Osteocyte (in vitro differentiated cells): ENCODE measurements around the gene TRIM2. TPM values are rescaled to one million over a fixed set of nuclear protein-coding genes. Genes with fewer than 3 reads are reported as not detected.

Experiments
- DNase-seq: peaks from one replicate; pipeline ENCODE4 v3.0.0; 2021; ENCODE audit warnings: mixed read lengths; ENCODE audit not compliant: unreplicated experiment; ENCODE audit errors: extremely low spot score
- H3K27ac Mint-ChIP-seq: one replicate; pipeline ENCODE4 v1.8.0; 2021; ENCODE audit warnings: mild to moderate bottlenecking, mixed read lengths; ENCODE audit not compliant: unreplicated experiment
- H3K27me3 Mint-ChIP-seq: one replicate; pipeline ENCODE4 v1.8.0; 2021; ENCODE audit warnings: mixed read lengths; ENCODE audit not compliant: unreplicated experiment
- H3K36me3 Mint-ChIP-seq: one replicate; pipeline ENCODE4 v1.8.0; 2021; ENCODE audit warnings: mixed read lengths; ENCODE audit not compliant: unreplicated experiment
- H3K4me1 Mint-ChIP-seq: one replicate; pipeline ENCODE4 v1.8.0; 2021; ENCODE audit warnings: mixed read lengths; ENCODE audit not compliant: unreplicated experiment
- H3K4me3 Mint-ChIP-seq: one replicate; pipeline ENCODE4 v1.8.0; 2021; ENCODE audit warnings: mild to moderate bottlenecking, moderate library complexity, mixed read lengths; ENCODE audit not compliant: unreplicated experiment
- H3K9me3 Mint-ChIP-seq: one replicate; pipeline ENCODE4 v1.8.0; 2021; ENCODE audit warnings: mixed read lengths; ENCODE audit not compliant: unreplicated experiment
- CTCF ChIP-seq: fragments of 200-600 bp; sonication (generic); IDR thresholded peaks from 2 replicates; pipeline ENCODE4 v1.5.0; 2021; ENCODE audit warnings: antibody characterized with exemption, mild to moderate bottlenecking, moderate library complexity
- total RNA-seq: library from RNA; stranded (reverse); gene quantifications from 2 replicates; pipeline ENCODE4 v1.2.1, GENCODE V29; 2021

TRIM2 gene
- total RNA-seq, 1 donor from 2014 or later = 34.0 TPM

GRCh38 chr4:153349206-153349805 is 145.1 kb downstream of the TRIM2 start:
- Mint-ChIP-seq H3K27ac (no peak overlapping the region), H3K27me3 (no peaks in the 10 kb centered on the region), H3K4me3 (no peak overlapping the region), H3K9me3 (no peaks in the 10 kb centered on the region), H3K4me1 (peaks cover 14% of the 10 kb centered on the region), H3K36me3 (no peaks in the 10 kb centered on the region)
- DNase-seq = no peak
- TF ChIP-seq CTCF = no peak

GRCh38 chr4:153362184-153362583 is 157.9 kb downstream of the TRIM2 start:
- no peaks in the 10 kb centered on the region for H3K36me3 Mint-ChIP-seq
- H3K27ac Mint-ChIP-seq = no peak overlapping the region
- H3K4me3 Mint-ChIP-seq = no peak overlapping the region
- no peaks in the 10 kb centered on the region for H3K27me3 Mint-ChIP-seq
- no peak for DNase-seq
- H3K4me1 Mint-ChIP-seq = no peaks in the 10 kb centered on the region
- peaks cover 10% of the 10 kb centered on the region for H3K9me3 Mint-ChIP-seq
- TF ChIP-seq CTCF = no peak

- Mint-ChIP-seq H3K4me1 (no peaks in the 10 kb centered on the region), H3K27ac (no peak overlapping the region)
- no peak for TF ChIP-seq CTCF
Observed at GRCh38 chr4:153364061-153364460, 159.8 kb downstream of the TRIM2 start.

GRCh38 chr4:153365003-153365402 is 160.8 kb downstream of the TRIM2 start:
- no peaks in the 10 kb centered on the region for H3K36me3 Mint-ChIP-seq
- no peaks in the 10 kb centered on the region for H3K27me3 Mint-ChIP-seq
- no peaks in the 10 kb centered on the region for H3K4me1 Mint-ChIP-seq
- H3K27ac Mint-ChIP-seq = no peak overlapping the region
- no peak overlapping the region for H3K4me3 Mint-ChIP-seq
- H3K9me3 Mint-ChIP-seq = peaks cover 10% of the 10 kb centered on the region
- no peak for TF ChIP-seq CTCF
- DNase-seq = no peak

More at GRCh38 chr4:153364061-153364460, 159.8 kb downstream of the TRIM2 start:
- H3K27me3 Mint-ChIP-seq = no peaks in the 10 kb centered on the region
- H3K9me3 Mint-ChIP-seq = peaks cover 10% of the 10 kb centered on the region
- H3K36me3 Mint-ChIP-seq = no peaks in the 10 kb centered on the region
- no peak overlapping the region for H3K4me3 Mint-ChIP-seq
- no peak for DNase-seq

- no peak overlapping the region for H3K27ac Mint-ChIP-seq
Observed at GRCh38 chr4:153366486-153366885, 162.2 kb downstream of the TRIM2 start.

More at GRCh38 chr4:153366486-153366885, 162.2 kb downstream of the TRIM2 start:
- no peak for TF ChIP-seq CTCF
- Mint-ChIP-seq H3K27me3 (no peaks in the 10 kb centered on the region), H3K36me3 (peaks cover 4% of the 10 kb centered on the region), H3K4me1 (no peaks in the 10 kb centered on the region), H3K9me3 (peaks cover 12% of the 10 kb centered on the region), H3K4me3 (no peak overlapping the region)
- DNase-seq = no peak
